Activated CD4-positive, alpha-beta T cell treated with anti-CD3 and anti-CD28 coated beads for 36 hours (primary cell): ENCODE data around the gene AMPD3. TPM values are rescaled to one million over a fixed set of nuclear protein-coding genes. Genes with fewer than 3 reads are reported as not detected.

ENCODE experiments used
- total RNA-seq, 2 experiments: library from RNA; stranded (reverse); gene quantifications; one replicate each; pipeline ENCODE4 v1.2.3, GENCODE V29; 2021

The AMPD3 gene
- total RNA-seq, 2 experiments from 2014 or later, result 26.3 to 27.1 TPM

Other genes starting within 250 kb of the AMPD3 start
- gene SBF2, start 161.0 kb upstream of the AMPD3 start, total RNA-seq, result 1 to 10 TPM; 7.1 to 8.1 TPM
- gene ADM, start 150.2 kb upstream of the AMPD3 start, total RNA-seq, result 10 to 100 TPM; 11.7 to 14.4 TPM
- 10 to 100 TPM; 12.5 to 17.8 TPM for gene RNF141, start 85.9 kb downstream of the AMPD3 start, total RNA-seq
- not detected for gene LYVE1, start 113.4 kb downstream of the AMPD3 start, total RNA-seq
- not detected for gene IRAG1, start 238.5 kb downstream of the AMPD3 start, total RNA-seq